GM18505 (cell line): ENCODE measurements around the gene PSMG1.
"Not testable (repeated sequence)": the region's sequence is repeated elsewhere in the genome, so short reads cannot be mapped to it uniquely, and the experiment has no call there.

Experiments
- ATAC-seq: cut with Tn5 transposase; IDR thresholded peaks from one replicate; pipeline ENCODE4 v1.9.1; 2021; ENCODE audit not compliant: unreplicated experiment
- POLR2A ChIP-seq: IDR thresholded peaks from 4 replicates; pipeline ENCODE4 v1.6.1; 2011; ENCODE audit warnings: borderline replicate concordance; ENCODE audit not compliant: insufficient read depth, insufficient read length; ENCODE audit errors: extremely low read depth

Gene PSMG1

DNA sequence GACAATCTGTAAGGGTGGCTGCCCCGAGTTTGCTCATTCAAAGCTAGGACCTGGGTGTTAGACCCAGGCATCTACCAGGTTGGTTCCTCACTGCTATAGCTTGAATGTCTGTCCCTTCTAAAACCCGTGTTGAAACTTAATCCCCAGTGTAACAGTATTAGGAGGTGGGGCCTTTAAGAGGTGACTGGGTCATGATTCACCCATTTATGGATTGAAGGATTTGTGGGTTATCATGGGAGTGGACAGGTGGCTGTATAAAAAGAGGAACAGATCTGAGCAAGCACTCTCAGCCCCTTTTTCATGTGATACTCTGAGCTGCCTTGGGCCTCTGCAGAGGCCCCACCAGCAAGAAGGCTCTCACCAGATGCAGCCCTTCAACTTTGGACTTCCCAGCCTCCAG lies 29.4 kb downstream of the PSMG1 start:
- TF ChIP-seq POLR2A, result no peak
- ATAC-seq, result no peak

- TF ChIP-seq POLR2A, result no peak
- ATAC-seq, result no peak
These were observed 29.9 kb downstream of the PSMG1 start for GRCh38 chr21:39153373-39153772.

DNA sequence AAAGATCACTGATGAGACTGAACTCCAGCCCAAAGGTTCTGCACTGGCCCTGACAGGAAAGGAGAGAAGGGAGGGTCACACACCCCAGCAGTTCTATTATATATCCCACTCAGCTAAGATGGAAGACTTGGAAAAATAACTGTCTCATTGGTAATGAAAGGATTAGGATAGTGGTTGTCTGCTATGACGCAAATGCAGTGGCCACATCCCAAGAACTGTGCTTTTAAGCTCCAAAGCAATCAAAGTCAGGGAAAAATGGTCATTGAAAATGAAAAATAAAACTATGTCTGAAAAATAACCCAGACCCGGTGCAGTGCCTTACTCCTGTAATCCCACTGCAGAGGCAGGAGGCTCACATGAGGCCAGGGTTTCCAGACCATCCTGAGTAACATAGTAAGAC lies 31.0 kb downstream of the PSMG1 start:
- ATAC-seq, result no peak
- TF ChIP-seq POLR2A, result no peak

GRCh38 chr21:39150877-39151276 lies 32.4 kb downstream of the PSMG1 start:
- ATAC-seq, result no peak
- no peak for TF ChIP-seq POLR2A

DNA sequence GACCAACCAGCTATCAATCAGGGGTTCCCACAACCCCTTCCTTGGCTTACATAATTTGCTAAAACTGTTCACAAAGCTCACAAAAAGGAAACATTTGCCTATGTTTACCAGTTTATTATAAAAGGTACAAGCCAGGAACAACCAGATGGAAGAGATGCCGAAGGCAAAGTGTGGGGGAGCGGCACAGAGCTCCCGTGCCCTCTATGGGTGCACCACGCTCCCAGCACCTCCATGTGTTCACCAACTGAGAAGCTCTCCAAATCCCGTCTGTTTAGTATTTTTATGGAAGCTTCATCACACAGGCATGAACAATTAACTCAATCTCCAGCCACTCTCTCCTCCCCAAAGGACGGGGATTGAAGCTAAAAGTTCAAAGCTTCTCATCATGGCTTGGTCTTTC lies 32.9 kb downstream of the PSMG1 start:
- TF ChIP-seq POLR2A, result no peak
- no peak for ATAC-seq

DNA sequence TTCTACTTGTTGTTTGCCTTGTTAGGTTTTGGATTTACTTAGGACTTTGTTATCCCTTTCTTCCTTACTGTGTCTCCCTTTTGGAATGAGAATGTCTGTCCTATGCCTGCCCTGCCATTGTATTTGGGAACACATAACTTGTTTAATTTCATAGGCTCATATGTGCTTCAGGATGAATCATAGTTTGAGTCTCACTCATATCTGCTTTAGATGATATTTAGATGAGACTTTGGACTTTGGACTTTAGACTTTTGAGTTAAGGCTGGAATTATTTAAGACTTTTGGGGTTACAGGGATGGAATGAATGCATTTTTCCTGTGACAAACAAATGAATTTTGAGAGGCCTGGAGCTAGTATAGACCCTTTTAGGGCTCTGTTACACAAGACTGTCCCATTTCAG lies 33.4 kb downstream of the PSMG1 start:
- no peak for TF ChIP-seq POLR2A
- ATAC-seq, result no peak

DNA sequence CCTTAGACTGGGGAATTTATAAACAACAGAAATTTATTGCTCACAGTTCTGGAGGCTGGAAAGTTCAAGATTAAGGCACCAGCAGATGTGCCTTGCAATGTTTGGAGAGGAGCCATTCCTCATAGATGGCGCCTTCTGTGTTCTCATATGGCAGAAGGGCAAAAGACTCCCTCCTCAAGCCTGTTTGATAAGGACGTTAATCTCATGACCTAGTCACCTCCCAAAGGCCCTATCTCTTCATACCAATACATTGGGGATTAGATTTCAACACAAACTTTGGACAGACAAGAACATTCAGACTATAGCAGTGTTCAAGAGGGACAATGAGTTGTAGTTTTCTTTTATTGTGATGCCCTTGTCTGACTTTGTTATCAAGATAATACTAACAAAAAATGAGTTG lies 34.3 kb downstream of the PSMG1 start:
- TF ChIP-seq POLR2A, result no peak
- no peak for ATAC-seq

DNA sequence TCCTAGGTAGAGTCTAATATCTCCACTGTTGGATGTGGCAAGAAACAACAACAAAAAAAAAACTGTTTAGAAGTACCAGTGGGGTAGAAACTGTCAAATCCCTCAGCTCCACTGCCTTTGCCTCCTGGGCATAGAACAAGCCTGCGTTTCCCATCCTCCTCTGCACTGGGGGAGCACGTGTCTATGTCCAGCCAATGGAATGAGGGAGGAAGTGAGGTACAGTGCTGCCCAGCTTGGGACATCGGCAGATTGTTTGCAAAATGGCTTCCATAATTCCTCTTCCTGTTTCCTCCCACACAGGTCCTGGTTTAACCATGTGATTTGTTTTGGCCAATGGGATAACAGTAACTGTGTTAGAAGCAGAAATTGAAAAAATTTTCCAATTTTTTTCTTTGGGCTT lies 39.1 kb downstream of the PSMG1 start:
- ATAC-seq, result no peak
- no peak for TF ChIP-seq POLR2A

GRCh38 chr21:39142972-39143371 lies 40.3 kb downstream of the PSMG1 start:
- no peak for ATAC-seq
- TF ChIP-seq POLR2A, result no peak

DNA sequence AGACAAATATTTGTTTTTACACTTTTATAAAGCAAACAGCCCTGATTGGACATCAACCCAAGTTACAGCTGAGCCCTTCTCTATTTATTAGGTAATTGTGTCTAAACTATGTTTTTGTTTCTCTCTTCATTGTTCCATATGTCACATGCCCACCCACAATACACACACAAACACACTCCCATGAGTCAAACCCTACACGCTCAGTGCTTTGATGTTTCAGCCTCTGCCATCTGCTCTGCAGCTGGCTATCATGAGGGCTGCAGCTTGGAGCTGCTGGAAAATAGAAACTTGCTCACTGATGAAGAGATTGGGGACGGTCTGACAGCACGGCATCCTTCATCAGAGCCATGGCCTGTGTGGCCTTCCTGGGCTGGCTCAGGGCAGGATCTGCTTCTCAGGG lies 41.7 kb downstream of the PSMG1 start:
- no peak for TF ChIP-seq POLR2A
- ATAC-seq, result no peak

DNA sequence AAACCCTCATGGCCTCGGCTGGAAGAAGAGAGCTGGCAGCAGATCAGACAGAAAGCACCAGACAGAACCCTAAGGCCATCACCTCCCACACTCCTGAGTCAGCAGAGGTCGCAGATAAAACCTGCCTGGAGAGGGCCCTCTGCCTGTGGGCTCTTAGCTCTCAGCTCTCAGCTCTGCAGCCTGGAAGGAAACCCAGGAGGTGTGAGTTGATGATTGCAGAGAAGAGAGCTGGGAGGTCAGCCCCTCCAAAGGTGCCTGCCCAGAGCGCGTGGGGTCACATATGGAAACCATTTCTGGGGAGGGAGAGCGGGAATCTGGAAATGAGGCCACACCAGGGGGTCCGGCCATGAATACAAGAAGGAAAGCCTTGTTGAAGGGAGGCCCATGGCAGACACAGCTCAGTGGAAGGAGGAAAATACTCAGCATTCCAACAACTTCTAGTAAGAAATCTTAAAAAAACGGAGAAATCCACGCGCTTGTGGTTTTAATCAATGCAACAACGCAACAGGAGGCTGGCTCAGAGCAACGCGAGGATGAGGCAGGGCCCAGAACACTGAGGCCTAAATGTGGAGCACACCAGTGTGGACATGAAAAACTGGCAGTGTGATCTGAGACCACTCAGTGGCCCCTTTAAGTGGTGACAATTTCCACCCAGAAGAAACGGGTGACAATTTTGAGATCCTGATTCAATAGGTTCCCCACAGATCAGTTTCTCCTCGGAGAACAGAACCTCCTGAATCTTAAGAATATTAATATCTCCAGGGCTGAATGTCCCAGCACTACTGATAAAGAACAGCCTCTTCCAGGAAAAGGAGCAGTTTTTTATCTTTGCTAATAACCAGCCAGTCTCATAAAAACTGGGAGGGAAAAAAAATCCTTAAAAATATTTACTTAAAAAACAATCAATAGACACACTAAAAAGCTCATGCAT lies 45.7 kb downstream of the PSMG1 start:
- ATAC-seq, result no peak
- no peak for TF ChIP-seq POLR2A

- no peak for TF ChIP-seq POLR2A
- no peak for ATAC-seq
These were observed 46.5 kb downstream of the PSMG1 start for GRCh38 chr21:39136711-39137110.

DNA sequence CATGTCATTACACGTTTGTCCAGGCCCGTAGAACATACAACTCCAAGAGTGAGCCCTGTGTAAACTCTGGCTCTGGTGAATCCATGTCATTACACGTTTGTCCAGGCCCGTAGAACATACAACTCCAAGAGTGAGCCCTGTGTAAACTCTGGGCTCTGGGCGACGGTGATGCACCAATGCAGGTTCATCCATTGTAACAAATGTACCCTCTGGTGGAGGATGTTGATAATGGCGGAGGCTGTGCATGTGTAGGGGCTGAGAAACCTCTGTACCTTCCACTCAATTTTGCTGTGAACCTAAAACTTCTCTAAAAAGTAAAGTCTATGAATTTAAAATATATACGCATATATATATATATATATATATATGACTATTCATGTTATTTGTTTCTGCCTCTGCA lies 47.1 kb downstream of the PSMG1 start:
- ATAC-seq, result not testable (repeated sequence)

- no peak for TF ChIP-seq POLR2A
- ATAC-seq, result no peak
These were observed 48.9 kb downstream of the PSMG1 start for GRCh38 chr21:39134288-39134810.

DNA sequence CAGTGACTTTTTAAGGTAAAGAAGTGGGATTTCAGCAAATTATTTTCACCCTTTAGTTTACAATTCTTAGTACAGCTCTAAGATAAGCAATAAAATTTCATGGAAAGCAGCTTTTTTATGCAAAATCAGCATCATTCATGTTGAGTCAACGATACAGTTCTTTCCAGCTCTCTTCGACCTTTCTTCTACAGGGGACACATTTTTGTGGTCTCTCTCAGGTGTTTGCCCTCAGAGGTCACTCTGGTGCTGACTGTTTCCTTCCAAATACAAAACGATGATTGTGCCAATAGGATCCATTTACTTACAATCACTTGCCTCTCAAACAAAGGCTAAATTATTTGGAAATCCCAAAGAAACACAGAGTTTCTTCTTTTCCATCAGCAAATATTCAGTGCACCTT lies 51.0 kb downstream of the PSMG1 start:
- no peak for TF ChIP-seq POLR2A
- no peak for ATAC-seq

GRCh38 chr21:39131791-39132190 lies 51.5 kb downstream of the PSMG1 start:
- no peak for TF ChIP-seq POLR2A
- ATAC-seq, result no peak
